ENCODE measurements around the gene KRT83. TPM values are rescaled to one million over a fixed set of nuclear protein-coding genes. Genes with fewer than 3 reads are reported as not detected.
A peak's percentile ranks its signal among the peaks of the same experiment; 100 is the strongest.
"Not testable (repeated sequence)": the region's sequence is repeated elsewhere in the genome, so short reads cannot be mapped to it uniquely, and the experiment has no call there.

The KRT83 gene
- polyA plus RNA-seq, 2 of the 4 experiments (the other 2 are of a cell fraction) = 20.4 to 44.8 TPM

GRCh38 chr12:52287816-52288805, 33.1 kb downstream of the KRT83 start:
- Histone ChIP-seq H3K27ac (peak overlapping the region; percentile 96 to 100), H3K4me3 (peak overlapping the region; percentile 59), H3K4me1 (peaks cover 55% of the 10 kb centered on the region), H3K4me2 (peak overlapping the region; percentile 94)
- ATAC-seq (peak; percentile 52 to 67), FAIRE-seq (peak; percentile 89), DNase-seq (ENCODE audit: low read depth in 1 of 2, low spot score in 1 of 2) (peak in 1 of 2 experiments; percentile 90)
- ChIA-PET POLR2A (interaction anchor here (0.7 to 1.2 kb wide), 6 partner anchors 23 to 141 kb away, joined by 3 to 6 read pairs (median 4); no protein-coding TSS in a partner anchor), CTCF (interaction anchor here (1.1 to 15.3 kb wide), 13 partner anchors 9 to 593 kb away, joined by 3 to 387 read pairs (median 9); partner anchors contain the start of gene KRT83)
- H3K9me3 ChIP-seq; TF ChIP-seq FOSL2 (IDR thresholded peaks at IDR 0.05): not testable (repeated sequence)
- TF ChIP-seq JUN (IDR thresholded peaks at IDR 0.05) (peak; percentile 73 to 78; a peak in 3 of 5 replicates), FOSL2 (CRISPR knock-in tag; IDR thresholded peaks at IDR 0.05) (peak; percentile 30; the same call in 1 of the 2 replicates), ZFP36 (IDR thresholded peaks at IDR 0.05; ENCODE audit: borderline replicate concordance, partially characterized antibody) (peak; percentile 30), MAX (IDR thresholded peaks at IDR 0.05) (peak; percentile 35; the same call in 1 of the 2 replicates), POLR2A (IDR thresholded peaks at IDR 0.05; ENCODE audit: low read length) (peak; percentile 52), BCL3 (IDR thresholded peaks at IDR 0.05) (0 out of 3 replicates have a peak, but pooled peaks have one; percentile 65), GATA3 (IDR thresholded peaks at IDR 0.05; ENCODE audit: borderline replicate concordance) (peak; percentile 6; the same call in 1 of the 2 replicates)
- 23% methylated on average over 17 of the region's 17 CpGs for whole genome bisulfite sequencing (ENCODE audit: missing lambda C conversion rate)

- WGBS (ENCODE audit: missing lambda C conversion rate) = 24% methylated on average over 10 of the region's 21 CpGs
- TF ChIP-seq GATA3 (IDR thresholded peaks at IDR 0.05; ENCODE audit: borderline replicate concordance) (0 out of 2 replicates have a peak, but pooled peaks have one; percentile 7), HOXB13 (CRISPR knock-in tag; IDR thresholded peaks at IDR 0.05; ENCODE audit: low read depth) (peak; percentile 47; the same call in 1 of the 2 replicates), CTCF (IDR thresholded peaks at IDR 0.05) (peak; percentile 35; the same call in 2 of the 3 replicates), JUN (IDR thresholded peaks at IDR 0.05) (0 out of 5 replicates have a peak, but pooled peaks of 1 of the 2 experiments have one; percentile 56), POLR2A (IDR thresholded peaks at IDR 0.05; ENCODE audit: low read length) (peak; percentile 16; the same call in 1 of the 2 replicates), EHF (CRISPR knock-in tag; IDR thresholded peaks at IDR 0.05) (peak; percentile 48; the same call in 1 of the 2 replicates), SMC3 (IDR thresholded peaks at IDR 0.05) (peak; percentile 25; the same call in 1 of the 3 replicates), RAD21 (conservative IDR thresholded peaks at IDR 0.05 in 1 of 2, IDR thresholded peaks at IDR 0.05 in 1 of 2) (peak in 1 of 2 experiments; percentile 3; a peak in 1 of 5 replicates)
- H3K9me3 ChIP-seq = not testable (repeated sequence)
- peak overlapping the region; percentile 59 for H3K4me3 ChIP-seq
- ChIA-PET CTCF (interaction anchor here (0.8 to 15.3 kb wide), 24 partner anchors 8 to 594 kb away, joined by 3 to 387 read pairs (median 6); partner anchors contain the start of gene KRT83), POLR2A (interaction anchor here (0.9 to 1.7 kb wide), 5 partner anchors 32 to 139 kb away, joined by 3 to 13 read pairs (median 4); partner anchors contain the start of gene KRT7)
- peak overlapping the region; percentile 94 for H3K4me2 ChIP-seq
- DNase-seq (ENCODE audit: low read depth in 1 of 2, low spot score in 1 of 2) (peak in 1 of 2 experiments; percentile 67), ATAC-seq (peak in 1 of 2 experiments; percentile 17; a peak in 3 of 6 replicates), FAIRE-seq (peak; percentile 13)
- peaks cover 55% of the 10 kb centered on the region for H3K4me1 ChIP-seq
- H3K27ac ChIP-seq = peak overlapping the region; percentile 96 to 100
These were observed 34.1 kb downstream of the KRT83 start for GRCh38 chr12:52286857-52287785.
